ENCODE data around the gene ZBTB16. TPM values are rescaled to one million over a fixed set of nuclear protein-coding genes. Genes with fewer than 3 reads are reported as not detected.

The ZBTB16 gene
- total RNA-seq = 37.1 and 76.4 TPM in 2 replicates

GRCh38 chr11:114059278-114059983 lies at the start of gene ZBTB16:
TSS of gene ZBTB16 (plus strand) at chr11:114059711. CDS start at chr11:114063301, 3,590 bp downstream.

GRCh38 chr11:114295676-114296604 lies 236.4 kb downstream of the ZBTB16 start, which contains the start of gene NNMT:
TSS of gene NNMT (plus strand) at chr11:114296399. CDS start at chr11:114296557, 158 bp downstream.

Other genes with a start within 250 kb of the ZBTB16 start
- gene USP28, start 184.1 kb upstream of the ZBTB16 start, total RNA-seq = 19.5 and 33.6 TPM in 2 replicates
- under 0.01 TPM in 1 of 2 replicates, not detected in the other for gene HTR3B, start 154.9 kb upstream of the ZBTB16 start, total RNA-seq
- not detected in 2 replicates for gene HTR3A, start 84.6 kb upstream of the ZBTB16 start, total RNA-seq
- gene NNMT, start 236.7 kb downstream of the ZBTB16 start, total RNA-seq = 193 and 704 TPM in 2 replicates